Activated CD4-positive, CD25-positive, alpha-beta regulatory T cell treated with anti-CD3 and anti-CD28 coated beads, Interleukin-2, amount 50 U/mL, for 72 hours (primary cell): ENCODE results near the gene EFNA1.
"Not testable (repeated sequence)": the region's sequence is repeated elsewhere in the genome, so short reads cannot be mapped to it uniquely, and the experiment has no call there.

Source experiments
- DNase-seq: peaks from one replicate; pipeline ENCODE4 v3.0.0; 2021

Gene EFNA1

DNA sequence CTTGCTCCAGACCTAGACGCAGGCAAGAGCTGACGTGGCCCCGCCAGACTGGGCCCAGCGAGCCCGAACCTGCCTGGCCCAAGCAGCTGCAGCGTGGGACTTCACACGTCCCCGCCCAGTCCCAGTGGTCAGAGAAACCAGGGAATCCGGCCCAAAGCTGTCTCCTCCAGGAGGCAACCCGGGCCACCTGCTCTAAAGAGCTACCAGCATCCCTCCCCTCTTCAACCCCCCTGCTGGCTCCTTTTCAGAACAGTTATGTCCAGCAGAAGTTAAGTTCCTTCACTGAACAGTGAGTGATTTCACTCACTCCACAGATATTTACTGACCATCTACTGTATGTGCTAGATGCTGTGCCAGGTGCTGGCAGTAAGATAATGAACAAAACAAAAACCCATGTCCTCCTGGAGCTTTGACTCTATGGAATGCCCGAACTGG is 2.1 kb upstream of the EFNA1 start:
- no peak for DNase-seq

- DNase-seq: no peak
Measured at GRCh38 chr1:155125946-155126555, 1.6 kb upstream of the EFNA1 start.

- DNase-seq: no peak
Measured at GRCh38 chr1:155126556-155127104, 1.0 kb upstream of the EFNA1 start.

DNA sequence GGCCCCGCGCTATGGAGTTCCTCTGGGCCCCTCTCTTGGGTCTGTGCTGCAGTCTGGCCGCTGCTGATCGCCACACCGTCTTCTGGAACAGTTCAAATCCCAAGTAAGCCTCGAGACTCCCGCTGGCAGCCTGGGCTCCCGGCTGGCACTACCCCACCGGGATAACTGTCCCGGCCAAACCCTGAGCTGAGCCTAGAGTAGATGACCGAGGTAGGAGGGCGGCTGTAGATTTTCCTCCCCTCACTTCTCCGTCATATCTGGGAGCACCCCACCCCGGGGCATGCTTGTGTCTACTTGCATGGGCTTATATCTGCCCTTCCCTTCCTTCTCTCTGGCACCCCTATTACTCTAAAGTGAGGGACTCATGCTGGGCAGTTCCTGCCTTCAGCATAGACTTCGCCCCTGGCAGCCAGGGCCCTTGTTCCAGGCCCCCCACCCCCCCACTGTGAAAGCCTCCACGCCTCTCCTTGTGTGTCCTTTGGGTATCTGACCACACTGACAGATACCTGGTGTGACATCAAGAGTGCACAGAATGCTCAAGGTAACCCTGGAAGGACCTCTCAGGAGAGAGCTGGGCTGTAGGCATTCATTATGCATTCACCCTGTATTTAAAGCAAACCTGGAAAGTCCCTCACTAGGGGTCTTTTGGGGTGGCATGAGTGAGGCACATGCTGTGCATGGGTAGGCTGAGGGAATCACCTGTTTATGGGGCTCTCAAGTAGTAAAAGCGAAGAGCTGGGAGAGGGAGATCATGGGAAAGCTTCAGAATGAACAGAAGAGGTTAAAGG is 485 bp downstream of the EFNA1 start:
- DNase-seq: no peak

DNA sequence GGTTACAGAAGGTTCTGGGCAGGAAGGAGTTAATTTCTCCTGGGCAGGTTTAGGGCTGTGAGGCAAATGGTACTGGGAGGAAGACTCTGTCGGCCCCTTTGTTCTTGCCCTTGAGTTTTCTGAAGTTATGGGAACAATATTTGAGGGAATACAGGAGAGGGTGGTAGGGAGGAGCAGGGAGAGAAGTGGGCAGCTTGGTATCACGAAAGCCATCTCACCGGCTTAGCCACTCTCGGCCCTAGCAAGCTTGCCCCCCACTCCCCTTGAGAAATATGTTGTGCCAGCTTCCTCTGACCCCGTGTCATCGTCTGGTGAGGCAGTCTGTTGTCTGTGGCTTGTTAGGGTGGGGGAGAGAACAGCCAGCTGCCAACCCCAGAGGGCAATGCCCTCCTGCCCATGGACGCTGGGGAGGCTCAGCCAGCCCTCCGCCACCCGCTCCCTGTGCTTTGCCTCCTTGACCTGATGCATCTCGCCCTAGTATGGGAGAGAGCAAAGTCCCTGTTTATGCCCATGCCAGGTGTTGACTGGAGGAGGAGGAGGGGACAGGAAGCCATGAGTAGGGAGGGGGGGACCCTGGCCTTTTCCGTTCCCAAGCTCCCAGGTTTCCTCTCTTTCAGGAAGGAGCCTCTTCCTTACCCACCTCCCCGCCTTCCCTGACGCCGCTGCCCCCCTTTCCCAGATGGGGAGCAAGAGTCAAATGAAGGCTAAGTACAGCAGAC is 1.2 kb downstream of the EFNA1 start:
- no peak for DNase-seq

DNA sequence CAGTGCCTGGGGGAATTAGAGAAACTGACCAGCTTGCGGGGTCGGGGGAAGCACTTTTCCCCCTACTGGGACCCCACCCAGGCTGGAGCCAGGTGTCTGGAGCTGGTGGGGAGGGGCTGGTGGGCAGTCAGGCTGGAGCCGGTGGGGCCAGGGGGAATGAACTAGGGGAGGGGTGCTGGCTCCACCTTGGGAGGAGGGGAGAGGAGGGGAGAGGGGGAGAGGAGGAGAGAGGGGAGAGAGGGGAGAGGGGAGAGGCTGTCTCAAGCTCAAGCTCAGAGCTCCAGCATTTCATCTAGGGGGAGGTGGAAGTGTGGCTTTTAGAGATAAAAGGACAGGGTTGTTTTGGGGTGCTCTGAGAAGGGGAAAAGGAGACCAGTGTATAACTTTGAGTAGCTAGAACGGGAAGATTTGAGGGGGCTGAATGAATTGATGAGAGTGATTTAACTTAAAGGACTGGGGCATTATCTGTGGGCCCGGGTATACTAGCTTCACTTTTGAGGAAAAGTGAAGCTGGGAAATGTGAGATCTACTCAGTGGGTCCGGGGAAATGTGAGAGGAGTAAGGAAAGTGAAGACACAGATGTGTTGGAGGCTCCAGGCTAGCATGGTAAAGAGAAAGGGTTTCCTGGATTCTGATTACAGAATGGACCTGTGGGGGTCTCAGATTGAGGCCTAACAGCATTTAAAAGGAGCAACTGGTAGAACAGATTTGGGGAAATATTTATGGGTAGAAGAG is 2.8 kb downstream of the EFNA1 start:
- no peak for DNase-seq

- no peak for DNase-seq
Measured at GRCh38 chr1:155131285-155131684, 3.6 kb downstream of the EFNA1 start.

DNA sequence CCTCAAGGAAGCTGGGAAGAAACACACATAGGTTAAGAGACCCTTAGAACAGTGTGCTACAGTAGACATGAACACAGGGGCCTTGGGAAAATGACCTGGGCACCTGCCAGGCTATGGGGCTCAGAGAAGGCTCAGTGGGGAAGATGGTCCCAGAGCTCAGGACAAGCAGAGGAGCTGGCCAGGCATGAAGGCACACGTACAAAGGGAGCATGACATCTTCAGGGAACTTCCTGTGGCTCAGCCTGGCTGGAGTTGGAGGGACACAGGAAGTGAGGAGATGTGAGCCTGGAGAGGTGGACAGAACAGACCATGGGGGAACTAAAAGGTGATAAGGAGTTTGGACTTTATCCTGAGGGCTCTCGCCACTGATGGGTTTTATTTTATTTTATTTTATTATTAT is 4.2 kb downstream of the EFNA1 start:
- no peak for DNase-seq

- DNase-seq: no peak
Measured at GRCh38 chr1:155133799-155134281, 6.2 kb downstream of the EFNA1 start.

- no peak for DNase-seq
Measured at GRCh38 chr1:155134322-155134721, 6.6 kb downstream of the EFNA1 start.

GRCh38 chr1:155134880-155135414 is 7.3 kb downstream of the EFNA1 start:
- peak; percentile 55 for DNase-seq

DNA sequence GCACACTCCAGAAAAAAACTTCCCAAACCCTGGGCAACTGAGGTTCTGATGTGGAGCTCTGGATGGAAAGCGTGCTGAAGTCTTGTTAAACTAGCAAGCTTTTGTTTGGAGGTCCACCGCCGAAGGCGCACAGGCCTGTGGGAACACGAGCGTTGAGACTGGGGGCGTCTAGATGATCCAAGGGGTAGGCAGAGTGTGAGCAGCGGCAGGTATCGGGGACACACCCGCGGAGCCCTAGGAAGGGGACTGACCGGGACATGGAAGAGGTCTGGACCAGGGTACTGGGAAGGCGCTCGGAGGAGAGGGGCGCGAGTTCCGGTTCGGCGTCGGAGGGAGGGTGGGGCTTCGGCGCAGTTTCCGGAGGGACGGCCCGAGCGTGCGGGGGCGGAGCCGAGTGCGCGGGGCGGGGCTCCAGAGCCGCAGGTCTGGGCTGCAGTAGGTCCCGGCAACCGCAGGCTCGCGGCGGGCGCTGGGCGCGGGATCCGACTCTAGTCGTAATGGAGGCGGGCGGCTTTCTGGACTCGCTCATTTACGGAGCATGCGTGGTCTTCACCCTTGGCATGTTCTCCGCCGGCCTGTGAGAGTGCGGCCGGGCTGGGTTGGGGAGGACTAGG is 7.8 kb downstream of the EFNA1 start, which contains the start of gene SLC50A1:
SLC50A1 (plus strand) TSS at position 438 of the 614 bp plus-strand sequence; CDS start at position 498, 60 bp downstream.
- peak; percentile 96 for DNase-seq

GRCh38 chr1:155136748-155137147 is 9.1 kb downstream of the EFNA1 start:
- no peak for DNase-seq

- no peak for DNase-seq
Measured at GRCh38 chr1:155137154-155137949, 9.7 kb downstream of the EFNA1 start.

DNA sequence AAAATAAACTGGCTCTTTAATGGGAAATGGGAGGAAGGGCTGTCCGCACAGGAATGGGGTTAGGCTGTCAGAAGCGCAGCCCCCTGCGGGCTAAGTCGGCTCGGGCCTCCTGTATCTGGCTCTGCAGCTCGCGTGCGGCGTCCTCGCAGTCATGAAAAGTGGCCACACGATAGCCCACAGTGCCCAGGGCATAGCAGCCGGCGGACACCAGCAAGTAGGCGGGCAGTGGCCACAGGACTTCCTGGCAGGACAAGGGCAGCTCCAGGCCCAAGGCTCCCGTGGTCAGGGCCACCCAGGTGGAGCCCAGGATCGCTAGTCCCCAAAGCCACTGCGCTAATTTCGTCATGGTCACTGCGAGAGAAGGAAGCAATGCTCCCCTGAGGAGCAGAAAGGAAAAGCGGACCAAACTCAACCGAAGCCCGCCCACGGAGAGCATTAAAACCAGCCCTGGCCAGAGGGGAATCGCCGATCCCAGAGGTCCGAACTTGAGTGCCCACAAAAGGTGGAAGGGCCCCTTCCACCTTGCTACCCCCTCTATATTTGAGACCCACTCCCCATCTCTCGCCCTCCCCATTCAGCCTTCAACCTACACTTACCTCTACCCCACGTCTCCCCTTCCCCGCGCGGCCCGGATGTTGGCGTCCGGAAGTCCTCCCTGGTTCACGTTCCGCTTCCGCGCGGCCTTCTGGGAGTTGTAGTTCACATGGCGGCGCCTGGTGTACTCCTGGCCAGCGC is 12.4 kb downstream of the EFNA1 start, which contains the start of gene DPM3:
DPM3 (minus strand) TSS at position 637 of the 735 bp plus-strand sequence; CDS start at position 346, 291 bp downstream.
- peak; percentile 89 for DNase-seq

DNA sequence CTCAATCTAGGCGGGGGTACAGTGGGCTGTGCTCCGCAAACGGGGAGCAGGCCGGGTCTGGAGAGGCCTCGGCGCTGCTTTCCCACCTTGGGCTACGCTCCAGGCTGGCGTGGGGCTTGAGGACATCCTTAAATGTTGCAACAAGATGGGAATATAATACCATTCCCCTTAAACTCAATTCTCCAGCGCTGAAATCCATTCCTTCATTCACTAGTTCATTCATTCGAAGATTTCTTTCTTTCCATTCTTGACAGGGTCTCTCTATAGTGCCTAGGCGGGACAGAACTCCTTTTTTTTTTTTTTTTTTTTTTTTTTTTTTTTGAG is 12.9 kb downstream of the EFNA1 start:
- DNase-seq: no peak

- no peak for DNase-seq
Measured at GRCh38 chr1:155141749-155142148, 14.1 kb downstream of the EFNA1 start.

DNA sequence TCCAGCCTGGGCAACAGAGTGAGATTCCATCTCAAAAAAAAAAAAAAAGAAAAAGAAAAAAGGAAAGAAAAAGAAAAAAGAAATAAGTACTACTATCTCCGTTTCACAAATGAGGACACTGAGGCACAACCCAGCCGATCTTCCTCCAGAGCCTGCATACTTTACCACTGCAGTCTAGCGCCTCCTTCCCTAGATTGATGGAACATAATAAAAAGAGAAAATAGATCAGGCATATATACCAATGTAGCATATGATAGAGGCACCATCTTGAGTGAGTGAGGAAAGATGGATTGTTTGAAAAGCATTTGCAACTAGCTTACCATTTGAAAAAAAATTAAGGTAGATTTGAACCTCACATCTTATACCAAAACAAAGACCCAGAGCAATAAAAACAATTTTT is 17.8 kb downstream of the EFNA1 start:
- no peak for DNase-seq

DNA sequence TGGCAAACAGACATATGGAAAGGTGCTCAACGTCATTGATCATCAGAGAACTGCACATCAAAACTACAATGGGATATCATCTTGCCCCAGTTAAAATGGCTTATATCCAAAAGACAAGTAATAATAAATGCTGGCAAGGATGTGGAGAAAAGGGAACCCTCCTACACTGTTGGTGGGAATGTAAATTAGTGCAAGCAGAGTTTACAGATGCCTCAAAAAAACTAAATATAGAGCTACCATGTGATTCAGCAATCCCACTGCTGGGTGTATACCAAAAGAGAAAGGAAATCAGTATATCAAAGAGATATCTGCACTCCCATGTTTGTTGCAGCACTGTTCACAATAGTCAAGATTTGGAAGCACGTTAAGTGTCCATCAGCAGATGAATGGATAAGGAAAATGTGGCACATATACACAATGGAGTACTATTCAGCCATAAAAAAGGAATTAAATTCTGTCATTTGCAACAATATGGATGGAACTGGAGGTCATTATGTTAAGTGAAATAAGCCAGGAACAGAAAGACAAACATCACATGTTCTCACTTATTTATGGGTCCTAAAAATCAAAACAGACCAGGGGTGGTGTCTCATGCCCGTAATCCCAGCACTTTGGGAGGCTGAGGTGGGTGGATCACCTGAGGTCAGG is 28.4 kb downstream of the EFNA1 start:
- not testable (repeated sequence) for DNase-seq

DNA sequence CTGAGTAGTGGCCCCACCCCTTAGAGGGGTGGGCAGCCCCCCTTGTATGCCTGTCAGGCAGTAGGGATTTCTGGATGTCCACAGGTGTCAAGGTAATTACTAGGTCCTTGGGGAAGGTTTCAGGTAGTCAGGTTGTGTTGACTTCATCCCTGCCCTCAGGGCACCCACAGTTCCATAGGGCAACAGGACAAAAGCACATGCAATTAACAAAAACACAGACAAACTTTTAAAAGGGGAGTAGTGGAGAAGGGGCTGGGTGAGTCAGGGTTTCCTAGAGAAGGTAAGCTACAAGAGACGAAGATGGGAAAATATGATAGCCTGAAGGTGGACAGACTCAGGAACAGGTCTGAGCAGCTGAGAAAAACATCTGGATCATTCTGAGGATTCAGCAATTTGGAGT is 31.3 kb downstream of the EFNA1 start:
- no peak for DNase-seq
